Measurements from ENCODE around the gene PRLR.

- no peak for TF ChIP-seq POLR2A (IDR thresholded peaks at IDR 0.05)
- no peak for TF ChIP-seq CTCF (IDR thresholded peaks at IDR 0.05)
Observed at GRCh38 chr5:35094948-35095347, 135.3 kb downstream of the PRLR start.

Data from Peyer's patch (tissue), 4 donors.